OCI-LY3 (cell line): ENCODE measurements around the gene CCDC28B.

Source experiments
- H2AFZ ChIP-seq: fragments of 200-600, 300-600 bp; shearing (Covaris generic); 2 replicates; pipeline ENCODE4 v1.6.0; 2014; ENCODE audit warnings: antibody characterized with exemption, low read depth, low read length
- H3K27ac ChIP-seq: fragments of 200-600, 300-600 bp; sonication (generic); 2 replicates; pipeline ENCODE4 v1.5.1; 2014; ENCODE audit warnings: mild to moderate bottlenecking, low read length, moderate library complexity, mixed read lengths
- H3K27me3 ChIP-seq: fragments of 200-600, 300-600 bp; sonication (generic); 2 replicates; pipeline ENCODE4 v1.6.1; 2014; ENCODE audit warnings: low read depth, low read length, mixed read lengths
- H3K36me3 ChIP-seq: fragments of 200-600, 300-600 bp; sonication (generic); replicated peaks from 2 replicates; pipeline ENCODE3; 2014; ENCODE audit warnings: low read depth, low read length, mixed read lengths
- H3K4me1 ChIP-seq: fragments of 300-600, 200-600 bp; sonication (generic); 2 replicates; pipeline ENCODE4 v1.6.1; 2014; ENCODE audit warnings: low read length, mixed read lengths
- H3K4me2 ChIP-seq: fragments of 200-600, 300-600 bp; sonication (generic); 2 replicates; pipeline ENCODE4 v1.6.1; 2014; ENCODE audit warnings: low read length, mixed read lengths
- H3K4me3 ChIP-seq: fragments of 300-600, 200-600 bp; sonication (generic); 2 replicates; pipeline ENCODE4 v1.5.1; 2014; ENCODE audit warnings: antibody characterized with exemption, mild to moderate bottlenecking, low read length, moderate library complexity
- H3K79me2 ChIP-seq: fragments of 300-600, 200-600 bp; shearing (Covaris generic); 2 replicates; pipeline ENCODE4 v1.6.1; 2014; ENCODE audit warnings: mild to moderate bottlenecking, low read length, mixed read lengths
- H3K9ac ChIP-seq: fragments of 300-600, 200-600 bp; shearing (Covaris generic); 2 replicates; pipeline ENCODE4 v1.6.0; 2014; ENCODE audit warnings: mild to moderate bottlenecking, low read length, moderate library complexity
- H3K9me3 ChIP-seq: fragments of 200-600, 300-600 bp; shearing (Covaris generic); 2 replicates; pipeline ENCODE4 v1.6.1; 2014; ENCODE audit warnings: low read length, mixed read lengths; ENCODE audit not compliant: insufficient read depth
- H4K20me1 ChIP-seq: fragments of 200-600, 300-600 bp; sonication (generic); 2 replicates; pipeline ENCODE4 v1.6.1; 2016; ENCODE audit warnings: low read length, mixed read lengths; ENCODE audit not compliant: insufficient read depth
- EZH2phosphoT487 ChIP-seq: fragments of 200-600 bp; shearing (Covaris generic); IDR thresholded peaks from 2 replicates; pipeline ENCODE4 v1.6.1; 2018; ENCODE audit warnings: antibody characterized with exemption, mixed run types, low read depth
- TF ChIP-seq, protein P1 (sequence below): fragments of 200-600, 300-600 bp; sonication (generic); IDR thresholded peaks from 2 replicates; pipeline ENCODE4 v1.5.1; 2014; ENCODE audit warnings: antibody characterized with exemption, low read length, low read depth

CCDC28B gene

GRCh38 chr1:32208469-32208868 is 8.1 kb downstream of the CCDC28B start:
- Histone ChIP-seq H3K4me2 (no peak overlapping the region), H3K9me3 (no peaks in the 10 kb centered on the region), H2AFZ (no peak overlapping the region), H3K27me3 (no peaks in the 10 kb centered on the region), H3K79me2 (peaks cover 3% of the 10 kb centered on the region; the same call in 1 of the 2 replicates), H3K9ac (no peak overlapping the region), H3K36me3 (peaks cover 23% of the 10 kb centered on the region), H3K4me1 (peaks cover 30% of the 10 kb centered on the region), H3K27ac (no peak overlapping the region), H3K4me3 (no peak overlapping the region), H4K20me1 (no peaks in the 10 kb centered on the region)
- TF ChIP-seq EZH2phosphoT487, result no peak
- TF ChIP-seq, protein P1, sequence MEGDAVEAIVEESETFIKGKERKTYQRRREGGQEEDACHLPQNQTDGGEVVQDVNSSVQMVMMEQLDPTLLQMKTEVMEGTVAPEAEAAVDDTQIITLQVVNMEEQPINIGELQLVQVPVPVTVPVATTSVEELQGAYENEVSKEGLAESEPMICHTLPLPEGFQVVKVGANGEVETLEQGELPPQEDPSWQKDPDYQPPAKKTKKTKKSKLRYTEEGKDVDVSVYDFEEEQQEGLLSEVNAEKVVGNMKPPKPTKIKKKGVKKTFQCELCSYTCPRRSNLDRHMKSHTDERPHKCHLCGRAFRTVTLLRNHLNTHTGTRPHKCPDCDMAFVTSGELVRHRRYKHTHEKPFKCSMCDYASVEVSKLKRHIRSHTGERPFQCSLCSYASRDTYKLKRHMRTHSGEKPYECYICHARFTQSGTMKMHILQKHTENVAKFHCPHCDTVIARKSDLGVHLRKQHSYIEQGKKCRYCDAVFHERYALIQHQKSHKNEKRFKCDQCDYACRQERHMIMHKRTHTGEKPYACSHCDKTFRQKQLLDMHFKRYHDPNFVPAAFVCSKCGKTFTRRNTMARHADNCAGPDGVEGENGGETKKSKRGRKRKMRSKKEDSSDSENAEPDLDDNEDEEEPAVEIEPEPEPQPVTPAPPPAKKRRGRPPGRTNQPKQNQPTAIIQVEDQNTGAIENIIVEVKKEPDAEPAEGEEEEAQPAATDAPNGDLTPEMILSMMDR, result no peak

- no peak within 1 kb of the TSS for H3K4me3 ChIP-seq
Measured at GRCh38 chr1:32208891-32209328, 8.5 kb downstream of the CCDC28B start, which contains the start of gene DCDC2B. Gene DCDC2B, plus strand, starts transcription at chr1:32209089. Its CDS starts 5 bp downstream, at chr1:32209094.

DNA sequence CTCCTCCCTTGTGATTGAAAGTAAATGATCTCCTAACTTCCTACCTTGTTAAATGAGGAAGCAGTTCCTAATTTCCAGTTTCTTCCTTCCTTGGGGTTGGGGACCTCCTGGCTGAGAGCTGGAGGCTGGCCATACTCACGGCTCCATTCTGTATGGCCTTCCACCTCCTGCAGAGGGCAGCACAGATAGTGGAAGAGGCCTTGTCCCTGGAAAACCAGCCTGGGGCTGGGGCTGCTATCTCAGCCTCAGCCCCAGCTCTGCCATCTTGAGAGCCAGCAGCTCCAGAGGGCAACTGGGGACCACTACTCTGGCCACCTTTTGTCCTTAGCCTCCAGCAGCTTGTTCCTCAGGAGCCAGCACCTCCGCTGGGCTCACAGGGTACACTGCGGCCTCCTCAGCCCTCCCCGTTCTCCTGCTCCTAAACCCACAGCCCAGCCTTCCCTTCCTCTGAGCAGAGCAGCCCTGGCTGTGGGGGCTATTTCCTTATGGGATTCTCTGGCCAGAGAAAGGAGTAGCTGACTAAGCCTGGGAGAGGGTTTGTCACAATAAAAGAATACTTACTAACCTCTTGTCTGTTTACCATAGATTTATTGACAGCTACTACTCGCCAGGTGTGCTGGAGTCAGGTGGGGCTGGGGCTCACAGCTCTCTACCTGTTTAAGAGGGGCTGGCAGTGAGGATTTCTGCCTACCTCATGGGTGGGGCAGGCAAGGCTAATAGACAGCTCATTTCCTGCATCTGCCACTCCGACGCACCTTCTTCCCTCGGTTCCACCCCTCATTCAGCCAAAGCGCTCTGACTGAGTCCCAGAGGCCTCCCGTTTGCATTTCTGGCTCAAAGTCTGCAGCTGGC is 15.5 kb downstream of the CCDC28B start:
- Histone ChIP-seq H3K4me1 (peaks cover 5% of the 10 kb centered on the region; the same call in 1 of the 2 replicates), H3K36me3 (no peaks in the 10 kb centered on the region), H2AFZ (no peak overlapping the region), H3K27ac (no peak overlapping the region), H3K4me2 (no peak overlapping the region), H3K27me3 (no peaks in the 10 kb centered on the region), H3K4me3 (no peak overlapping the region), H3K79me2 (no peaks in the 10 kb centered on the region), H4K20me1 (no peaks in the 10 kb centered on the region), H3K9ac (no peak overlapping the region), H3K9me3 (no peaks in the 10 kb centered on the region)
- TF ChIP-seq EZH2phosphoT487, result no peak
- TF ChIP-seq, protein P1, result peak; percentile 72

More at GRCh38 chr1:32208891-32209328, 8.5 kb downstream of the CCDC28B start, which contains the start of gene DCDC2B:
- no peaks in the 10 kb centered on the region for H3K27me3 ChIP-seq
- no peak for TF ChIP-seq EZH2phosphoT487
- TF ChIP-seq, protein P1, result no peak
- H3K9ac ChIP-seq, result no peak within 1 kb of the TSS
- peaks cover 30% of the 10 kb centered on the region for H3K4me1 ChIP-seq
- H3K9me3 ChIP-seq, result no peaks in the 10 kb centered on the region
- no peaks in the 10 kb centered on the region for H3K79me2 ChIP-seq
- H3K27ac ChIP-seq, result no peak within 1 kb of the TSS
- H3K36me3 ChIP-seq, result peaks cover 19% of the 10 kb centered on the region
- no peaks in the 10 kb centered on the region for H4K20me1 ChIP-seq
- no peak within 1 kb of the TSS for H3K4me2 ChIP-seq
- no peak within 1 kb of the TSS for H2AFZ ChIP-seq

- Histone ChIP-seq H3K4me1 (peaks cover 12% of the 10 kb centered on the region), H3K4me2 (no peak overlapping the region), H2AFZ (no peak overlapping the region), H3K27me3 (no peaks in the 10 kb centered on the region), H3K36me3 (no peaks in the 10 kb centered on the region), H3K27ac (no peak overlapping the region), H3K9ac (no peak overlapping the region), H4K20me1 (no peaks in the 10 kb centered on the region), H3K79me2 (no peaks in the 10 kb centered on the region), H3K9me3 (no peaks in the 10 kb centered on the region), H3K4me3 (no peak overlapping the region)
- TF ChIP-seq, protein P1, result no peak
- no peak for TF ChIP-seq EZH2phosphoT487
Measured at GRCh38 chr1:32216566-32216965, 16.2 kb downstream of the CCDC28B start.
